DMS79 (cell line): Measurements from ENCODE around the gene SLC7A6.
"Not testable (repeated sequence)": the region's sequence is repeated elsewhere in the genome, so short reads cannot be mapped to it uniquely, and the experiment has no call there.

ENCODE experiments used
- DNase-seq: peaks from one replicate; lab custom pipeline; 2025; lab: John Stamatoyannopoulos, UW

SLC7A6 gene

DNA sequence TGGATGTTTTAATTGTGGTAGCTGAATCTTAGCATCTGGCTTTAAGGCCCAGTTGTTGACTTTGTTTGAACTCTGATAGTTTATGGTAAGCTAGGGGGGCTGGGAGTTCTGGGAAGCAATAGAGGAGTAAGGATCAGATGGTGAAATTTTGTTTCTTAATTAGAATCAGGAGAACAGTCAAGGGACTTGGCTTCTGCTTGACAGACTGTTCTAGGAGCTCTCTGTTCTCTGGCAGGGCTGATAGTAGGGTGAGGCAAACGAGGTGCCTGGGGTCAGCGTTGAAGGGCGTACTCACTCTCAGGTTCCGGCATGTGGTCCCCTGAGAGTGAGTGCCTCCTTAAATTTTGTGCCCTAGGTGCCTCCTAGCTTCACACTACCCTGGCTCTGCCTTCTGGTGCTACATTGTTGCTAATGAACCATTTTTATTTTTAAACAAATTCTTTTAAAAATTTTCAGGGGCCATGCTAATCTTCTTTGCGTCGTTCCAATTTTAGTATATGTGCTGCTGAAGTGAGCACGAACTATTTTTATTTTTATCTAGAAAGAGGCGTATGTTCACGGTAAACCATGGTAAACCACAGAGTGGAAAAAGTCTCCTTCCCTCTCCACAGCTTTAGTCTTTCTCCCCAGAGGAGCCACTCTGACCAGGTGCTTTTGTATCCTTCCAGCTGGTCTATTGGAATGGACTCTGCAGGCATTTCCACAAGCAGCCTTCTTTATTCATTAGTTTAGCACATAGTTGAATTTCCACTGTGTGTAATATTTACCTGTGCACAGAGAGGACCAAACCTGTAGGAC lies 19.7 kb downstream of the SLC7A6 start:
- no peak for DNase-seq

DNA sequence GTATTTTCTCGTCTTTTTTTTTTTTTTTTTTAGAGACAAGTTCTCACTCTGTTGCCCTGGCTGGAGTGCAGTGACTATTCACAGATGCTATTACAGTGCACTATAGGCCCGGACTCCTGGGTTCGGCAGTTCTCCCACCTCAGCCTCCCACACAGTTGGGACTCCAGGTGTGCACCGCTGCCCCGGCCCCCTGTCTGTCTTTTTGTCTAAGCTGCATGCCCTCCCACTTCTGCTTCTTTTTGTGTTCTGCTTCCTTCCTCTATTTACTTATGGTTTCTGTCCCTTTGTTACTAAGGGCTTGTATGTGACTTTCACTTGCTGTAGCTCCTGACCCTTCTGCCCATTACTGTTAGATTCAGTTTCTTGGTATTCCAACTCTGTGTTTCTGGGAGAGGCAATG lies 20.5 kb downstream of the SLC7A6 start:
- DNase-seq, result no peak

DNA sequence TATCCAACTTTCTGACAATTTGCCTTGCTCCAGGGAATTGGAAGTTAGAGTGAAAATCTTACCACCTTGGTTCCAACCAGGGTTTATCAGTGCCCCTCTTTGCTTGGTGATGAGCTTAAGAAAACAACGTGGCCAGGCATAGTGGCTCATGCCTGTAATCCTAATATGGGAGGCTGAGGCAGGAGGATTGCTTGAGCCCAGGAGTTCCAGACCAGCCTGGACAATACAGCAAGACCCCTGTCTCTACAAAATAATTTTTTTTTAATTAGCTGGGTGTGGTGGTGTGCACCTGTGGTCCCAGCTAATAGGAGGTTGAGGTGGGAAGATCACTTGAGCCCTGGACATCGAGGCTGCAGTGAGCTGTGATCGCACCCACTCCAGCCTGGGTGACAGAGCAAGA lies 21.4 kb downstream of the SLC7A6 start:
- no peak for DNase-seq

DNA sequence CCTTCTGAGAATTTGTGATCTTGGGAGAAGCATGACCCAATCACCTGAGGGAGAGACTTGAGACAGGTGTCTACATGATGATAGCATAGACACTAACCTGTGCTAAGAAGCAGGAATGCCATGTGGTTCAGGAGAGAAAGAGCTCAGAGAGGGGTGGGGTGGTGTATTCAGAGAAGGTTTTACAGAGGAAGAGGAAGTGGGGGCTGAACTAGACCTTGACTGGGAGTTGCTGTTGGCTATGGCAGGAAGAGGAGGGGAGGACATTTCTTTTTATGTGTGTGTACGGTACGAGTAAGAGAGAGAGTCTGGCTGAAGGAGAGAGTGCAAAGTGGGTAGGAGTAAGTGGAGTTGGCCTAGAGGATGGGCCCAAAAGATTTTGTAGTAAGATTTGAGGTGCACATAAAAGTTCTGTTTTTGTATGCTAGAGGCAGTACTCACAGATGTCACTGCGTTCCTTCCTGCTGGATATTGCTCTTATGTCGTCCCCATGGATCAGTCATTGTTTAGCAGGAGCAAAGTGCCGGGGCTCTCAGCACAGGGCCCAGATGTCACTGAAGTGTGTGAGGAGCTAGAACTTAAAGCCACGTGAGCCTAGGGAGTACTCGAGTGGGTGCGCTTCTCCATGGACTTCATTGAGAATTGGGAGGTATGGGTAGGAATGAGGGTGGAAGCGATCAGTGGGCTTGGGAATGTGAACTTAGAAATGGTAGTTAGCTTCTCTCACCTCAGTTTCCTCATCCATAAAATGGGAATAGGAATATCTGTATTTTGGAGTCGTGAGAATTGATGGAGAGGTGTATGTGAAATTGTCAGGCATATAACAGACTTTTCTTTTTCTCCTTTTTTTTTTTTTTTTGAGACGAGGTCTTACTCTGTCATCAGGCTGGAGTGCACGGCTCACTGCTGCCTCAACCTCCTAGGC lies 22.1 kb downstream of the SLC7A6 start:
- no peak for DNase-seq

DNA sequence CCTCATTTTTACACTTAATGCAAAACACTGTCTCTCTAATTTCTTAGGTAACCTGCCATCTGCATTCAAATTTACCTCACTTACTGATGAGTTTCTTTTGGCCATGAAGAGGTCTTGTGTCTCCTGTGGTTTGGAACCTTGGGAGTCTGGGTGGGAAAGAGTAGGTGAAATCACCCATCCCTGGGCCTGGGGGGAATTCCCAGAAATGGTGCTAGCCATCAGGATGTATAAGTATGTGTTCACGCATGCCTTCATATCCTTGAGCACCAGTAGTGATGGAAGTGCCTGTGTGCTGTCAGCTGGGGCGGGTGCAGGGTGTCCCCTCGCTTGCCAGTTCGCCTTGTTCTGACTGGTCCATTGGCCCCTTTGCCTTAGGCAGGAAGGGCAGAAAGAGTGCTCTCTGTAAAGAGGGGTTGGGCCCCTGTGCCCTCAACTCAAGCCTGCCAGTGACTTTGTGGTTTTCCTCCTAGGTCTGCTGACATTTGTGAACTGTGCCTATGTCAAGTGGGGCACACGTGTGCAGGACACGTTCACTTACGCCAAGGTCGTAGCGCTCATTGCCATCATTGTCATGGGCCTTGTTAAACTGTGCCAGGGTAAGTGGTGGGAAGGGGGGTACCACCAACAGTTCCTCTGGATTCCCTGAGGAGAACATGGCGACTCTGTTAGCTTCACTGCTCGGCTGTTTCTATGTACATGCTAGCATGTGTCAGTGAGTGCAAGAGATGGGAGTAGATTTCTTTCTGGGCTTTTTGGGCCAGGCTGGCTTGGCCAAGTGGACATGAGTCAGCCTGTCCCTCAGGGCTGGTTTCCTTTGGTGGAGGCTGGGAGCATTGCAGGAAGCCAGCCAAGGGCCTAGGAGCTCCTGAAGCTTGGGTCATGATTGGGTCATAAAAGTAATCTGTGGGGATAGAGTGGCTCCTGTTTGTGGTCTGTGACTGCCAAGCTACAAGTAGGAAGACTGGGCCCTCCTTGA lies 23.2 kb downstream of the SLC7A6 start:
- no peak for DNase-seq

DNA sequence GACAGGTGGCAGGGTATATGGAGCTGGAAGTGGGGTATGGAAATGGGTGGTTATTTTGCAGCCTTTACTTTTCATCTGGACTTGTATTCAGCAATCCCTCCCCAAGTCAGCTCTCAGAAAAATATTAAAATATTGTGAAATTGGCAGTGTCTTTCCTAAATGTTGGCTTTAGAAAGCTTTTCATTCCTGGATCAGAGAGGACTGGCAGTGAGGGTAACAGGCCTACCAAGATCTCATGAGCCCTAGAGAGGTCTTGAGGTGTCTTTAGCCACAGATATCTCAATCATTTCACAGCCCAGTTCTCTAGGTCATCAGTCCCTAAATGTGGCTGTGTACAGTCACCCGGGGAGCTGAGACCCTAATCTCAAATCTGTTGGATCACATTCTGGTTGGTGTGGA lies 23.9 kb downstream of the SLC7A6 start:
- DNase-seq, result no peak

DNA sequence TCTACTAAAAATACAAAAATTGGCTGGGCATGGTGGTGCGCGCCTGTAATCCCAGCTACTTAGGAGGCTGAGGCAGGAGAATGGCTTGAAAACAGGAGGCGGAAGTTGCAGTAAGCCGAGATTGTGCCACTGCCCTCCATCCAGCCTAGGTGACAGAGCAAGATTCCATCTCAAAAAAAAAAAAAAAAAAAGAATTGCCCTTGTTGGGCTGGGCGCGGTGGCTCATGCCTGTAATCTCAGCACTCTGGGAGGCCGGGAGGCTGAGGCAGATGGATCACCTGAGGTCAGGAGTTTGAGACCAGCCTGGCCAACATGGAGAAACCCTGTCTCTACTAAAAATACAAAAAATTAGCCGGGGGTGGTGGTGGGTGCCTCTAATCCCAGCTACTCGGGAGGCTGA lies 24.5 kb downstream of the SLC7A6 start:
- not testable (repeated sequence) for DNase-seq

DNA sequence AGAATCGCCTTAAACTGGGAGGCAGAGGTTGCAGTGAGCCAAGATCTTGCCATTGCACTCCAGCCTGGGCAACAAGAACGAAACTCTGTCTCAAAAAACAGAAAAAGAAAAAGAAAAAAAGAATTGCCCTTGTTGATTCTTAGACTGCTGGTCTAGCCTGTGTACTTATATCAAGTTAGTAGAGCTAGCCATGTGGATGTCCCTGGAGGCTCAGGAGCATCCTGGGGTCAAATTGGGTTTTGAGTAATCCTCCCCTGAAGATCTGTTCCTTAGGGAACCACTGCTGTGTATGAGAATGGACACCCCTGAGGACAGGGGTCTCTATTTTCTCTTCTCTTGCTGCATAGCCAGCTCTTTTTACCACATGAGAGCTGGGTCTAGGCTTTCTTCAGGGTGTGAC lies 24.9 kb downstream of the SLC7A6 start:
- DNase-seq, result no peak

DNA sequence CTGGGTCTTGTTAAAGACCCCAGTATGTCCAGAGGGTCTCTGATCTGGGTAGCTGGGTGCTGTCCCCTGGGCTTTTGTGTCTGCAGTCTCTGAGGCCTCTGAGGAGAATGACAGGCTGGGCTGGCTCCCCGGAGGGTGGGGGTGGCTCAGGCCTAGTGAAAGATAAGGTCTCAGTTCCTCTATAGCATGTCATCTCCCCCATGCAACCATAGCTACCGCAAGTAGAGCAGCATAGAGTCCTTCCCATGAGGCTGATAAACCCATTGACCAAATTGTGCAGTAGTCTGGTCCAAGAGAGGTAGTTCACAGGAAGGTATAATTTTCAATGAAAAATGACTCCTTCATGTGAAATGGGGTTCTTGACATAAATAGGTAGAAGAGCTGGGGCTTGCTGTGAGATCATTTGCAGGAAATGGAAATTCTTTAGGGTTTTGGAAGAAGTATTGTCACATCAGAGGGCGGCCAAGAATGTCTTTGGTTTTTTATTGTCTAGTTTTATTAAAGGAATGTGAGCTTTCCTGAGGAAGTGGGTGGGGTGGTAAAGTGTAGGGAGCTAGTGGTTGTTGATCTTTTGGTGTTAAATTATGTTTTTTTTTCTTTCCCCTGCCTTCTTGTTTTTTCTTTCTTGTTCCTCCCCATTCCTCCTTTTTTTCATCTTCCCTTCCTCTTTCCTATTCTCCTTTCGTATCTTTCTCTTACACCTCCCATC lies 25.4 kb downstream of the SLC7A6 start:
- no peak for DNase-seq

DNA sequence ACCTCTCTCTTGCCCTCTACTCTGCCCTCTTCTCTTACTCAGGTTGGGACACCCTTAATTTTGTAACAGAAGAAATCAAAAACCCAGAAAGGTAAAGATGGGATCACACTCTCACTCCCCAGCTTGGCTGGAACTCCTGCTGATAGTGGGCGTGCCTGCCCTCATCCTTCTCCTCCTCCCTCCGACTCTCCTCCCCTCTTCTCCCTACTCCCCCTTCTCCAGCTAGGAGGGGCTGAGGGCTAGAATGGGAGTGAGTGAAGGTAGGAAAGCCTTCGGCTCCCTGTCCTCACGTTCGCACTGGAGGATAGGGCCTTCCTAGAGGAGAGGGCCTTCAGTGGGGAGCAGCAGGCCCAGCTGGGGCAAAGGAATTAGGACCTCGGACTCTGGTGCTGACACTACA lies 26.1 kb downstream of the SLC7A6 start:
- DNase-seq, result no peak

DNA sequence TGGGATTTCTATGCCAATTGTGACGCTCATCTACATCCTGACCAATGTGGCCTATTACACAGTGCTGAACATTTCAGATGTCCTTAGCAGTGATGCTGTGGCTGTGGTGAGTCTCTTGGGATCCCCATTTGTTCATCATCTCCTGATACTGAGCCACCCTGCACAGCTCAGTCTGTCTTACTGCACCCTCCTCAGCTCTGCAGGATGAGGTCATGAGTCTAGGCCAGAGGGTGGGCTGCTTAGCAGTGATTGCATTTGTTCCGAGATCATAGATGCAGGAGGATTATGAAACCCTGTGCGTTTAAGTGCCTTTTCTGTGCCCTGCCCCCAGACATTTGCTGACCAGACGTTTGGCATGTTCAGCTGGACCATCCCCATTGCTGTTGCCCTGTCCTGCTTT lies 26.9 kb downstream of the SLC7A6 start:
- no peak for DNase-seq

DNA sequence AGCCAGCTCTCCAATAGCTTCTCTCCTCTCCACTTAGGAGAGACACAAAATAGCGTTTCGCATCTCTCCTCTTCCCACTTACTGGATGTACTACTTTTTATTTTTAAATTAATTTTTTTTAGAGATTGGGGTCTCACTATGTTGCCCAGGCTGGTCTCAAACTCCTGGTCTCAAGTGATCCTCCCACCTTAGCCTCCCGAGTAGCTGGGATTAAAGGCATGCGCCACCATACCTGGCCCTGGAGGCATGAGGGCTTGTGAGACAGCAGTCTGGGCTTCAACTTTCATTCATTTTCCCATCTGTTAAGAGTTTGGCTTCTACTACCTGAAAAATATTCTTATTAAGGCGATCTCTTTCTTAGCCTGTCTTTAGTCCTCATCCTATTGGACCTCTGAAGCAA lies 28.1 kb downstream of the SLC7A6 start:
- DNase-seq, result no peak

DNA sequence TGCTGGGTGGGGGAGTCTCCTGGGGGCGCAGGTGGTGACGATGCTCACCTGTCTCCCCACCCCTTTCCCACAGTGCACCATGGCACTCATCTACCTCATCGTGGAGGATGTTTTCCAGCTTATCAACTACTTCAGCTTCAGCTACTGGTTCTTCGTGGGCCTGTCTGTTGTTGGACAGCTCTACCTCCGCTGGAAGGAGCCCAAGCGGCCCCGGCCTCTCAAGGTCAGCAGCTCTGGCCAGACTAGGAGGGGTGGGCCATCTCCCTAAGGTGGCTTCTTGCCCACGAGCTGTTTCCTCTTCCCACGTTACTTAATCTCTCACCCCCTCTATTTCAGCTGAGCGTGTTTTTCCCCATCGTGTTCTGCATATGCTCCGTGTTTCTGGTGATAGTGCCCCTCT lies 32.0 kb downstream of the SLC7A6 start:
- no peak for DNase-seq

DNA sequence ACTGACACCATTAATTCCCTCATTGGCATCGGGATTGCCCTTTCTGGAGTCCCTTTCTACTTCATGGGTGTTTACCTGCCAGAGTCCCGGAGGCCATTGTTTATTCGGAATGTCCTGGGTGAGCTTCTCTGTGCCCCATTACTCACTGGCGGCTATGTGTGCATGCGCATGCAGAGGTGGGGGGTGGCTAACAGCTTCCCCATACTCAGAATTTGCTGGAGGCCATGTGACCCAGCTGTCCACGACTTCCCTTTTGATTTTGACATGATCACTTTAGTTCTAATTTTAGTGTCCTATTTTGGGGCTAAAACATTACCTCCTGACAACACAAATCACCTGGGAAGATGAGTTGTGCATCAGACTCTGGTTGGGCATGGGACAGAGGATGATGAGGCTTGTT lies 32.4 kb downstream of the SLC7A6 start:
- no peak for DNase-seq

DNA sequence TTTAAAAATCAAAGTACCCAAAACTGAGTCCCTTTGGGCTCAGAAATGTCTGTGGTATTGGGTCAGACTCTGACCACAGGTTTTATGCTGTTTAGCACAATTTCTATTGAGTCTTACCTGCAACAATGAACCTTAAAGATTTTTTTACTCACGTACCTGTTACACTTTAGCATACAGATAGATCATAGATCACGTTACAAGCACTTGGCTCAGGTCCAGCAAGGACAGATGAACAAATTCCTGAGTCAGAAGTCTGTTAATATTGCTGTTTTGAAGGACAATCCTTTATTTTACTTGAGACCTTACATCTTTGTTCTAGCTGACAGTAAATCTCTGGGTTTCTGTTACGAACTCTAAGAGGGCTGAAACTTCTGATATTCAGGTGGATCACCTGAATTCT lies 33.6 kb downstream of the SLC7A6 start:
- no peak for DNase-seq

DNA sequence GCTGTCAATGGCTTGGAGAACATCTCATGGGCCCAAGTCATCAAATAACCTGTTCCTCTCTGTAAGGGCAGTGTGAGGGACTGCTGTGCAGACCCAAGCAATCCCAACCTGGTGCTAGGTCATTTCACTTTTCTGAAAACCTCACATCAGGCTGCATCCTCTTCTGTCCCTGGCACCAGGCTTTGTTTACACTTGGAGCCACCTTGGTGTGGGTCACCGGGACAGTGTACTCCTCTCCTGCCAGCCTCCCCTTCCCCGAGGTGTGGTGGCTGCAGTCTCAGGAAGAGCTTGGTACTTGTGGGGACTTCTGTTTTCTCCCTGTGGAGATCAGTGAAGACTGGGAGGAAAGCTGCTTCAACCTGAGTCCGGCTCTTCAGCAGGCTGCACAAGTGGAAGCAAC lies 34.0 kb downstream of the SLC7A6 start:
- no peak for DNase-seq

DNA sequence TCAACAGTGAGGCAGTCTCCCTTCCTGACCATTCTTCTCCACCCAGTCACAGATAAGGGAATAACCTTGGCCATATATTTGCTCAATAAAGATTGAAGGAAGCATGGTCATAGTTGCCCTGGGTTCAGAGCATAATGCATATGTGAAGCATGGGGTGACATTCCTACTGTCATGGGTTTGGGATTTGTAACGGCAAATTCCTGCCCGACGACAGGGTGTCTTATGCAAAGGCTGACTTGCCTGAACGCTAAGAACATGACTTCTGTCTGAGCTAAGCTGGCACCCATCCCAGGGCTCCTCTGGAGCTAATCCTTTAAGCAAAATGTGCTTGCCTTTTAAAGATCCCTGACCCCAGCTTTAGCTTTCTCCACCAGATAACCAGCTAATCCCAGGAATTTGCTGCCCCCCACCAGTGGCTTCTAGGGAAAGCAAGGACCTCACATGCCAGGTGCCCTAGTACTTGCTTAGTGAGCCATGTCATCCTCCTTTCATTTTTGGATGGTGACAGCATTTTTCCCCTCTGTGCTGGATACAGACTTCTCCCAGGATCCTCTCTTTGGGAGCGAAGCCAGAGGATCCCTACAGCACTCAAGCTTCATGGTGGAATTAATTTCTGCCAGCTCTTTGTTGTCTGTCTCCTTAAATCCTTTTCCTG lies 34.7 kb downstream of the SLC7A6 start:
- DNase-seq, result no peak

DNA sequence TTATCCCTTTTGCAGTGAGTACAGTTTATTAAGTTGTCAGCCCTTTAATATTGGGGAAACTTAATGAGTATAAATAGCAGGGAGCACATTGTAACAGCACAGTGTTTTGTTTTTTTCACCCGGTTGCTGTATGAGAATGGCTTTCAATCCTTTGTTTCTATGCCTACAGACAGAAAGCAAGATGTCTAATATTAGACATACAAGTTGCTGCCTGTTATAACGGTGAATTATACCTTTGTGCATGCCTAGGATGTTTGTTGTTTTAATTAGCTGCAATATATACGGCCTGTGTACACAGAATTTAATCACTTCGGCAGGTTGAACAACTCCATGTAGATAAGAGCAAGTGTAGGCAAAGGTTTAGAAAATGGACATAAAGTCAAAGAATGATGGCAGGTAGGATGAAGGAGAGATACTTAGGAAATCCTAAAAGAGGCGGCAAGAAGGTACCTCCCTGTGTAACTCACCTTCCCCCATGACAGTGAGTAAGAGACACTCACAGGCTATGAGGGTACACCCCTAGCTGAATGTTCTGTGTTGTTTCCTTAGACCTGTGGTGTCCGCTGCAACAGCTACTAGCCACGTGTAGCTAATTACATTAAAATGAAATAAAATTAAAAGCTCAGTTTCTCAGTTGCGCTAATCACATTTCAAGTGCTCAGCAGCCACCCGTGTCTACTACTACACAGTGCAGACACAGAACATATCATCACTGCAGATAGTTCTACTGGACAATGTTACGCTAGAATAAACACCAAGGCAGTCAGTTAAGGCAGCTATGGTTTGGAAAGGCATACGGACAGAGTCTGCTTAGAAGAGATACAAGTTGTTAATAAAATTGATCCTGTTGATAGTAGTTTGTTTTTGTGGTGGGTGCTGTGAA lies 35.5 kb downstream of the SLC7A6 start:
- DNase-seq, result no peak

DNA sequence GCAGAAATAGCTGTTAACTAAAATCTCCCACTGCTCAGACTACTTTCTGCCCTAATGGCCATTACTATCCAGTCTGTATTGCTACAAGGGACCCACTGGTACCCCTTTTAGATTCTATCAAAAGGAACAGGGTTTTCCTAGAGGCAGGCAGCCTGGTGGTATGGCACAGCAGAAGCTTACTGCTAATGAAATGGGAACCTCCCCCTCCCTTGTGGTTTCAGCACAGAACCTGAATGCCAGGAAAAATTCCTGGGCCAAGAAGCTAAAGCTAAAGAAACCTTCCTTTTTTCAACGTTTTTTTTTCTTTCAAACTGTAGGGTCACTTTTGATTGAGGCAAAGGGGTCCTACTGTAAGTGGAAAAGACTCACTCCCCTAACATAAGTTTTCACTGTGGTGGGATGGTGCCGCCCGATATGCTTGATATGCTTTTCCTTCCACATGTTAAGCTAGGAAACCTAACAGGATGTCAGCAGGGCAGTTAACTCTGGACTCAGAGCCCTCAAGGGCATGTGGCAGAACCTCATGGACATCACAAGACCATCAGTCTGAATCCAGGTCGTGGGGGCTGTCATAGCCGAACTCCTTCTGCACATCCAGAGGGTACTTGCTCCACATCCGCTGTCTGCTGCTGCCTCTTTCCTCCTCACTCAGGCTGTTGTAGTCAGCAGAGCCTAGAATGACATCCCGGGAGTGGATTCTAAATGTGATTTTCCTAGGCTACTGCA lies 36.6 kb downstream of the SLC7A6 start:
- DNase-seq, result no peak
